HL-60 (cell line): ENCODE data around the gene FOCAD.

ENCODE experiments used
- GABPA ChIP-seq: IDR thresholded peaks from 2 replicates; pipeline ENCODE4 v1.6.1; 2012; ENCODE audit warnings: low read depth
- POLR2AphosphoS5 ChIP-seq: IDR thresholded peaks from 2 replicates; pipeline ENCODE4 v1.6.1; 2012; ENCODE audit warnings: low read depth
- SPI1 ChIP-seq: IDR thresholded peaks from 2 replicates; pipeline ENCODE4 v1.6.1; 2012; ENCODE audit warnings: low read depth, mild to moderate bottlenecking, borderline replicate concordance
- TF ChIP-seq, protein P1 (sequence below): IDR thresholded peaks from one replicate; pipeline ENCODE4 v1.5.1; 2011; ENCODE audit warnings: low read length, control low read depth, inconsistent platforms; ENCODE audit not compliant: insufficient read depth
- TF ChIP-seq, protein P2 (sequence below): IDR thresholded peaks from 2 replicates; pipeline ENCODE4 v1.6.1; 2012; ENCODE audit warnings: low read depth; ENCODE audit not compliant: insufficient replicate concordance

DNA sequence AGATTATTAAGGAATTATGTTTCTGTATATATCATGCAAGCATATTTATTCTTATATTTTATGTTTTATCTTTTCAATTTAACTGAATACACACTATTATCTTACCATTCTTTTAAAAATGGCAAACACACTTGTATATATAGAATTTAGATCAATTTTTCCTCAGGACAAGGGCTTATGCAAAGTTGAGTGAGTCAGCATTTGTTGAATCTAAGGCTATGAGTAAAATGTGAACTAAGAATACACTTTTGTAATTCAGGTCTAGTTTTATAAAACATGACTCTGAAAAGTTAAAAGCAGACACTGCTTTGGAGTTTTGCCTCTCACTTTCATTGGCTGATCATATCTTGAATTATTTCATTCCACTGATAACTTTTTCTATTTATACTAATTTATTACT is 127.8 kb downstream of the FOCAD start:
- TF ChIP-seq, protein P1, sequence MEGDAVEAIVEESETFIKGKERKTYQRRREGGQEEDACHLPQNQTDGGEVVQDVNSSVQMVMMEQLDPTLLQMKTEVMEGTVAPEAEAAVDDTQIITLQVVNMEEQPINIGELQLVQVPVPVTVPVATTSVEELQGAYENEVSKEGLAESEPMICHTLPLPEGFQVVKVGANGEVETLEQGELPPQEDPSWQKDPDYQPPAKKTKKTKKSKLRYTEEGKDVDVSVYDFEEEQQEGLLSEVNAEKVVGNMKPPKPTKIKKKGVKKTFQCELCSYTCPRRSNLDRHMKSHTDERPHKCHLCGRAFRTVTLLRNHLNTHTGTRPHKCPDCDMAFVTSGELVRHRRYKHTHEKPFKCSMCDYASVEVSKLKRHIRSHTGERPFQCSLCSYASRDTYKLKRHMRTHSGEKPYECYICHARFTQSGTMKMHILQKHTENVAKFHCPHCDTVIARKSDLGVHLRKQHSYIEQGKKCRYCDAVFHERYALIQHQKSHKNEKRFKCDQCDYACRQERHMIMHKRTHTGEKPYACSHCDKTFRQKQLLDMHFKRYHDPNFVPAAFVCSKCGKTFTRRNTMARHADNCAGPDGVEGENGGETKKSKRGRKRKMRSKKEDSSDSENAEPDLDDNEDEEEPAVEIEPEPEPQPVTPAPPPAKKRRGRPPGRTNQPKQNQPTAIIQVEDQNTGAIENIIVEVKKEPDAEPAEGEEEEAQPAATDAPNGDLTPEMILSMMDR: no peak
- TF ChIP-seq POLR2AphosphoS5 (no peak), GABPA (no peak), SPI1 (no peak)
- TF ChIP-seq, protein P2, sequence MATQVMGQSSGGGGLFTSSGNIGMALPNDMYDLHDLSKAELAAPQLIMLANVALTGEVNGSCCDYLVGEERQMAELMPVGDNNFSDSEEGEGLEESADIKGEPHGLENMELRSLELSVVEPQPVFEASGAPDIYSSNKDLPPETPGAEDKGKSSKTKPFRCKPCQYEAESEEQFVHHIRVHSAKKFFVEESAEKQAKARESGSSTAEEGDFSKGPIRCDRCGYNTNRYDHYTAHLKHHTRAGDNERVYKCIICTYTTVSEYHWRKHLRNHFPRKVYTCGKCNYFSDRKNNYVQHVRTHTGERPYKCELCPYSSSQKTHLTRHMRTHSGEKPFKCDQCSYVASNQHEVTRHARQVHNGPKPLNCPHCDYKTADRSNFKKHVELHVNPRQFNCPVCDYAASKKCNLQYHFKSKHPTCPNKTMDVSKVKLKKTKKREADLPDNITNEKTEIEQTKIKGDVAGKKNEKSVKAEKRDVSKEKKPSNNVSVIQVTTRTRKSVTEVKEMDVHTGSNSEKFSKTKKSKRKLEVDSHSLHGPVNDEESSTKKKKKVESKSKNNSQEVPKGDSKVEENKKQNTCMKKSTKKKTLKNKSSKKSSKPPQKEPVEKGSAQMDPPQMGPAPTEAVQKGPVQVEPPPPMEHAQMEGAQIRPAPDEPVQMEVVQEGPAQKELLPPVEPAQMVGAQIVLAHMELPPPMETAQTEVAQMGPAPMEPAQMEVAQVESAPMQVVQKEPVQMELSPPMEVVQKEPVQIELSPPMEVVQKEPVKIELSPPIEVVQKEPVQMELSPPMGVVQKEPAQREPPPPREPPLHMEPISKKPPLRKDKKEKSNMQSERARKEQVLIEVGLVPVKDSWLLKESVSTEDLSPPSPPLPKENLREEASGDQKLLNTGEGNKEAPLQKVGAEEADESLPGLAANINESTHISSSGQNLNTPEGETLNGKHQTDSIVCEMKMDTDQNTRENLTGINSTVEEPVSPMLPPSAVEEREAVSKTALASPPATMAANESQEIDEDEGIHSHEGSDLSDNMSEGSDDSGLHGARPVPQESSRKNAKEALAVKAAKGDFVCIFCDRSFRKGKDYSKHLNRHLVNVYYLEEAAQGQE: no peak
